T-helper 1 cell treated with Interleukin-12 subunit alpha and Interleukin-12 subunit beta and Interleukin-4 antibody, amounts not matched to agents 30 ng/mL and 1 ng/mL, for 36 hours (primary cell): ENCODE data around the gene SH3BP4. TPM values are rescaled to one million over a fixed set of nuclear protein-coding genes. Genes with fewer than 3 reads are reported as not detected.

Experiments
- intact Hi-C: fragments of 100-400 bp; cut with micrococcal nuclease; formaldehyde crosslinking; loops from one replicate; pipeline ENCODE4 v1.15.1; 2024
- total RNA-seq: library from RNA; stranded (reverse); gene quantifications from 2 replicates; pipeline ENCODE4 v1.2.3, GENCODE V29; 2022

The SH3BP4 gene
- total RNA-seq, 1 donor from 2014 or later = 0.12 TPM

- intact Hi-C loops = no loop called here
Measured at GRCh38 chr2:235037604-235038166, 85.9 kb downstream of the SH3BP4 start.

- intact Hi-C loops = no loop called here
Measured at GRCh38 chr2:235041221-235041917, 89.6 kb downstream of the SH3BP4 start.

GRCh38 chr2:235041918-235042575 is 90.2 kb downstream of the SH3BP4 start:
- intact Hi-C loops = no loop called here

GRCh38 chr2:235042576-235043515 is 91.0 kb downstream of the SH3BP4 start:
- intact Hi-C loops = no loop called here

GRCh38 chr2:235043762-235044500 is 92.1 kb downstream of the SH3BP4 start:
- intact Hi-C loops = no loop called here

- intact Hi-C loops = no loop called here
Measured at GRCh38 chr2:235044501-235045271, 92.9 kb downstream of the SH3BP4 start.

- intact Hi-C loops = no loop called here
Measured at GRCh38 chr2:235045336-235045972, 93.6 kb downstream of the SH3BP4 start.

GRCh38 chr2:235045973-235046343 is 94.1 kb downstream of the SH3BP4 start:
- intact Hi-C loops = no loop called here

- intact Hi-C loops = no loop called here
Measured at GRCh38 chr2:235046589-235046988, 94.8 kb downstream of the SH3BP4 start.

GRCh38 chr2:235047171-235048160 is 95.6 kb downstream of the SH3BP4 start:
- intact Hi-C loops = no loop called here

- intact Hi-C loops = no loop called here
Measured at GRCh38 chr2:235048549-235048948, 96.7 kb downstream of the SH3BP4 start.

- intact Hi-C loops = no loop called here
Measured at GRCh38 chr2:235049069-235049468, 97.3 kb downstream of the SH3BP4 start.

- intact Hi-C loops = no loop called here
Measured at GRCh38 chr2:235049719-235050118, 97.9 kb downstream of the SH3BP4 start.

- intact Hi-C loops = no loop called here
Measured at GRCh38 chr2:235050980-235051351, 99.1 kb downstream of the SH3BP4 start.

- intact Hi-C loops = no loop called here
Measured at GRCh38 chr2:235051436-235052260, 99.8 kb downstream of the SH3BP4 start.

- intact Hi-C loops = no loop called here
Measured at GRCh38 chr2:235052514-235053354, 100.9 kb downstream of the SH3BP4 start.

- intact Hi-C loops = no loop called here
Measured at GRCh38 chr2:235053651-235054050, 101.8 kb downstream of the SH3BP4 start.
